IMR-90 (cell line): ENCODE data around the gene MTA1. TPM values are rescaled to one million over a fixed set of nuclear protein-coding genes. Genes with fewer than 3 reads are reported as not detected.

Experiments
- ATAC-seq: fragments of 200-7000 bp; cut with Tn5 transposase; 2 replicates; pipeline ENCODE4 v1.9.1; 2020; ENCODE audit warnings: low read depth, mild to moderate bottlenecking, moderate library complexity
- BruUV-seq: library from RNA; stranded (reverse); fragments of 400-500 nt; replicated peaks from 2 replicates; lab custom pipeline; 2021; lab: Mats Ljungman, UMichigan
- CTCF ChIA-PET: fragments of 300-600 bp; formaldehyde crosslinking; extraction: SDS; loops from one replicate; lab custom pipeline; 2021; ENCODE audit warnings: antibody characterized with exemption; lab: Yijun Ruan, JAX
- POLR2A ChIA-PET: fragments of 300-600 bp; sonication (Branson Sonifier 250); formaldehyde crosslinking; loops from one replicate; lab custom pipeline; 2022; ENCODE audit warnings: antibody characterized with exemption; ENCODE audit not compliant: unreplicated experiment; lab: Charles Lee
- DNase-seq: peaks from one replicate; pipeline ENCODE4 v3.0.0; 2013
- H2AFZ ChIP-seq: replicated peaks from 2 replicates; pipeline ENCODE3; 2013; ENCODE audit warnings: low read length, mild to moderate bottlenecking; ENCODE audit not compliant: poor library complexity
- H2AK5ac ChIP-seq: 2 replicates; pipeline ENCODE4 v1.6.1; 2013; ENCODE audit warnings: low read depth, low read length, inconsistent platforms
- H2AK9ac ChIP-seq: replicated peaks from 2 replicates; pipeline ENCODE3; 2013; ENCODE audit warnings: mild to moderate bottlenecking, low read depth, low read length, moderate library complexity; ENCODE audit not compliant: poor library complexity
- H2BK120ac ChIP-seq: 2 replicates; pipeline ENCODE4 v1.6.1; 2013; ENCODE audit warnings: low read depth, low read length, inconsistent platforms
- H2BK15ac ChIP-seq: 3 replicates; pipeline ENCODE4 v1.6.1; 2013; ENCODE audit warnings: low read depth, low read length, inconsistent platforms
- H2BK20ac ChIP-seq: 2 replicates; pipeline ENCODE4 v1.6.1; 2013; ENCODE audit warnings: low read depth, mild to moderate bottlenecking, inconsistent platforms, low read length, moderate library complexity
- H2BK5ac ChIP-seq: 2 replicates; pipeline ENCODE4 v1.6.1; 2013; ENCODE audit warnings: mild to moderate bottlenecking, low read depth, low read length, inconsistent platforms; ENCODE audit not compliant: poor library complexity, severe bottlenecking
- H3K14ac ChIP-seq: replicated peaks from 2 replicates; pipeline ENCODE4 v1.6.1; 2013; ENCODE audit warnings: low read depth, low read length, inconsistent platforms
- H3K18ac ChIP-seq: 2 replicates; pipeline ENCODE4 v1.6.1; 2013; ENCODE audit warnings: low read depth, low read length, control low read depth
- H3K23ac ChIP-seq: 2 replicates; pipeline ENCODE4 v1.6.1; 2013; ENCODE audit warnings: low read depth, low read length, inconsistent platforms
- H3K27ac ChIP-seq: 2 replicates; pipeline ENCODE4 v1.5.1; 2013; ENCODE audit warnings: mild to moderate bottlenecking, control low read depth, low read length; ENCODE audit not compliant: insufficient read depth
- H3K27me3 ChIP-seq: 2 replicates; pipeline ENCODE4 v1.6.1; 2013; ENCODE audit warnings: low read length; ENCODE audit not compliant: control insufficient read depth, insufficient read depth
- H3K36me3 ChIP-seq: 2 replicates; pipeline ENCODE4 v1.6.1; 2013; ENCODE audit warnings: low read length, mixed read lengths; ENCODE audit not compliant: control insufficient read depth, insufficient read depth
- H3K4ac ChIP-seq: 2 replicates; pipeline ENCODE4 v1.6.1; 2013; ENCODE audit warnings: low read depth, low read length, inconsistent platforms
- H3K4me1 ChIP-seq: 2 replicates; pipeline ENCODE4 v1.6.1; 2013; ENCODE audit warnings: low read length, mixed read lengths; ENCODE audit not compliant: control insufficient read depth, insufficient read depth
- H3K4me2 ChIP-seq: 2 replicates; pipeline ENCODE4 v1.6.1; 2013; ENCODE audit warnings: low read depth, mild to moderate bottlenecking, control low read depth, low read length, moderate library complexity
- H3K4me3 ChIP-seq: 2 replicates; pipeline ENCODE4 v1.5.1; 2013; ENCODE audit warnings: low read depth, mild to moderate bottlenecking, control low read depth, low read length, moderate library complexity; ENCODE audit not compliant: insufficient read depth
- H3K56ac ChIP-seq: 2 replicates; pipeline ENCODE4 v1.6.1; 2013; ENCODE audit warnings: low read length, inconsistent platforms; ENCODE audit not compliant: insufficient read depth; ENCODE audit errors: extremely low read depth
- H3K79me1 ChIP-seq, 2 experiments: 2 replicates each; pipeline ENCODE4 v1.6.1; 2013; ENCODE audit warnings: low read length in 2 of 2, inconsistent platforms in 1 of 2, low read depth in 1 of 2
- H3K9ac ChIP-seq: 2 replicates; pipeline ENCODE4 v1.6.1; 2013; ENCODE audit warnings: low read depth, low read length, control low read depth
- H3K9me1 ChIP-seq: 2 replicates; pipeline ENCODE4 v1.6.1; 2013; ENCODE audit warnings: low read length, inconsistent platforms; ENCODE audit not compliant: insufficient read depth
- H3K9me3 ChIP-seq: 2 replicates; pipeline ENCODE4 v1.6.1; 2013; ENCODE audit warnings: low read length; ENCODE audit not compliant: control insufficient read depth, insufficient read depth
- H4K20me1 ChIP-seq: 2 replicates; pipeline ENCODE4 v1.6.1; 2013; ENCODE audit warnings: low read length, inconsistent platforms; ENCODE audit not compliant: insufficient read depth
- H4K5ac ChIP-seq: 2 replicates; pipeline ENCODE4 v1.6.1; 2013; ENCODE audit warnings: mild to moderate bottlenecking, low read depth, low read length, control low read depth
- H4K8ac ChIP-seq, 2 experiments: 2 replicates each; pipeline ENCODE4 v1.6.1; 2013; ENCODE audit warnings: low read depth in 2 of 2, low read length in 2 of 2, control low read depth in 1 of 2, inconsistent platforms in 1 of 2
- H4K91ac ChIP-seq: 2 replicates; pipeline ENCODE4 v1.6.1; 2013; ENCODE audit warnings: low read depth, low read length, inconsistent platforms; ENCODE audit not compliant: insufficient read depth
- BHLHE40 ChIP-seq: fragments of 150-350 bp; IDR thresholded peaks from 2 replicates; pipeline ENCODE4 v1.6.1; 2016; ENCODE audit warnings: mild to moderate bottlenecking, low read depth, low read length
- FOS ChIP-seq: fragments of 150-350 bp; IDR thresholded peaks from 2 replicates; pipeline ENCODE4 v1.6.1; 2016; ENCODE audit warnings: low read depth, low read length
- MAFK ChIP-seq: IDR thresholded peaks from 2 replicates; pipeline ENCODE4 v1.6.1; 2012; ENCODE audit warnings: low read depth, low read length, improper control_type of control experiment
- MAZ ChIP-seq: IDR thresholded peaks from 2 replicates; pipeline ENCODE4 v1.6.1; 2012; ENCODE audit warnings: low read depth, mild to moderate bottlenecking, low read length, improper control_type of control experiment, moderate library complexity, borderline replicate concordance
- MXI1 ChIP-seq: IDR thresholded peaks from 2 replicates; pipeline ENCODE4 v1.6.1; 2012; ENCODE audit warnings: low read depth, mild to moderate bottlenecking, low read length, moderate library complexity, borderline replicate concordance
- RAD21 ChIP-seq: IDR thresholded peaks from 2 replicates; pipeline ENCODE4 v1.6.1; 2012; ENCODE audit warnings: low read length, improper control_type of control experiment
- RCOR1 ChIP-seq: IDR thresholded peaks from 2 replicates; pipeline ENCODE4 v1.6.1; 2012; ENCODE audit warnings: mild to moderate bottlenecking, low read length, improper control_type of control experiment; ENCODE audit not compliant: insufficient replicate concordance
- WGBS, 2 experiments: methylation state at CpG; one replicate each; pipeline versions ENCODE4 v1.1.5 to v1.1.7; 2013; ENCODE audit warnings: missing lambda C conversion rate in 2 of 2; ENCODE audit not compliant: insufficient read length in 1 of 2; ENCODE audit errors: extremely low coverage in 2 of 2; 5-methylcytosine and 5-hydroxymethylcytosine counted together
- dilution Hi-C: fragments of 300-500 bp; cut with HindIII; formaldehyde crosslinking; loops from one replicate; pipeline ENCODE4 v1.14.3; 2018; ENCODE audit warnings: low sequenced_read_pairs; ENCODE audit not compliant: unreplicated experiment
- in situ Hi-C: fragments of 300-500 bp; cut with MboI; formaldehyde crosslinking; loops from 3 replicates; pipeline ENCODE4 v1.14.3; 2019; ENCODE audit warnings: low sequenced_read_pairs, inconsistent platforms, mixed read lengths
- intact Hi-C: fragments of 100-400 bp; cut with micrococcal nuclease; formaldehyde crosslinking; loops from 2 replicates; pipeline ENCODE4 v1.10.0; 2022
- polyA plus RNA-seq, 3 experiments: library from polyadenylated mRNA; depleted of rRNA; stranded (reverse); fragments of >200 nt; gene quantifications; 2 replicates each; pipeline ENCODE4 v1.2.3, GENCODE V29; 2012; ENCODE audit warnings: low replicate concordance in 1 of 3
- total RNA-seq: library from RNA; depleted of rRNA; stranded (reverse); fragments of >200 nt; gene quantifications from 2 replicates; pipeline ENCODE4 v1.2.3, GENCODE V29; 2012
- TF ChIP-seq, protein P1 (sequence below): conservative IDR thresholded peaks from 2 replicates; pipeline ENCODE4 v1.5.1; 2012; ENCODE audit warnings: mild to moderate bottlenecking, low read depth, low read length, improper control_type of control experiment

Gene MTA1
- total and polyA plus RNA-seq, 2 of the 4 experiments (the other 2 are of a cell fraction) = 21.5 to 61.6 TPM

GRCh38 chr14:105481886-105482457, 62.3 kb downstream of the MTA1 start:
- Histone ChIP-seq H2AFZ (peak overlapping the region; percentile 96), H4K5ac (no peak overlapping the region), H2BK20ac (no peak overlapping the region), H3K18ac (no peak overlapping the region), H2BK15ac (no peak overlapping the region; the same call in 2 of the 3 replicates), H2AK9ac (peak overlapping the region; percentile 89), H3K4me3 (no peak overlapping the region), H3K79me1 (peaks cover 0 to 6% of the 10 kb centered on the region in 2 experiments; a peak in 1 of 4 replicates), H4K8ac (peak overlapping the region; percentile 53 to 80; a peak in 2 of 4 replicates), H3K9me1 (peaks cover 6% of the 10 kb centered on the region), H3K9ac (no peak overlapping the region), H2BK5ac (no peak overlapping the region), H3K9me3 (no peaks in the 10 kb centered on the region), H3K23ac (no peak overlapping the region), H2BK120ac (no peak overlapping the region), H3K27ac (0 out of 2 replicates have a peak overlapping the region, but pooled peaks have one; percentile 13), H4K91ac (0 out of 2 replicates have a peak overlapping the region, but pooled peaks have one; percentile 46), H4K20me1 (no peaks in the 10 kb centered on the region; the same call in 1 of the 2 replicates), H3K56ac (no peak overlapping the region), H3K27me3 (peaks cover 17% of the 10 kb centered on the region; the same call in 1 of the 2 replicates), H3K36me3 (no peaks in the 10 kb centered on the region), H3K4ac (peak overlapping the region; percentile 34; the same call in 1 of the 2 replicates), H3K14ac (no peak overlapping the region), H3K4me1 (peaks cover 15% of the 10 kb centered on the region), H3K4me2 (peak overlapping the region; percentile 68), H2AK5ac (peak overlapping the region; percentile 69; the same call in 1 of the 2 replicates)
- ATAC-seq (peak; percentile 67), DNase-seq (peak; percentile 95)
- dilution Hi-C loops = no loop called here
- WGBS, 2 experiments = 4% methylated on average over 8 of the region's 18 CpGs; no CpG with 5 or more reads in 1 of the 2 experiments
- BruUV-seq = no TSS peak
- ChIA-PET CTCF (interaction anchor here (0.9 to 2.2 kb wide), 3 partner anchors 8 to 103 kb away, joined by 3 to 32 read pairs (median 7); no protein-coding TSS in a partner anchor), POLR2A (interaction anchor here (0.7 kb wide), 1 partner anchor 70 kb away, joined by 4 read pairs; no protein-coding TSS in a partner anchor)
- TF ChIP-seq BHLHE40 (peak; percentile 6; the same call in 1 of the 2 replicates), FOS (0 out of 2 replicates have a peak, but pooled peaks have one; percentile 18), MXI1 (0 out of 2 replicates have a peak, but pooled peaks have one; percentile 33), MAZ (0 out of 2 replicates have a peak, but pooled peaks have one; percentile 37), RCOR1 (no peak), RAD21 (no peak), MAFK (no peak)
- TF ChIP-seq, protein P1, sequence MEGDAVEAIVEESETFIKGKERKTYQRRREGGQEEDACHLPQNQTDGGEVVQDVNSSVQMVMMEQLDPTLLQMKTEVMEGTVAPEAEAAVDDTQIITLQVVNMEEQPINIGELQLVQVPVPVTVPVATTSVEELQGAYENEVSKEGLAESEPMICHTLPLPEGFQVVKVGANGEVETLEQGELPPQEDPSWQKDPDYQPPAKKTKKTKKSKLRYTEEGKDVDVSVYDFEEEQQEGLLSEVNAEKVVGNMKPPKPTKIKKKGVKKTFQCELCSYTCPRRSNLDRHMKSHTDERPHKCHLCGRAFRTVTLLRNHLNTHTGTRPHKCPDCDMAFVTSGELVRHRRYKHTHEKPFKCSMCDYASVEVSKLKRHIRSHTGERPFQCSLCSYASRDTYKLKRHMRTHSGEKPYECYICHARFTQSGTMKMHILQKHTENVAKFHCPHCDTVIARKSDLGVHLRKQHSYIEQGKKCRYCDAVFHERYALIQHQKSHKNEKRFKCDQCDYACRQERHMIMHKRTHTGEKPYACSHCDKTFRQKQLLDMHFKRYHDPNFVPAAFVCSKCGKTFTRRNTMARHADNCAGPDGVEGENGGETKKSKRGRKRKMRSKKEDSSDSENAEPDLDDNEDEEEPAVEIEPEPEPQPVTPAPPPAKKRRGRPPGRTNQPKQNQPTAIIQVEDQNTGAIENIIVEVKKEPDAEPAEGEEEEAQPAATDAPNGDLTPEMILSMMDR = 0 out of 2 replicates have a peak, but pooled peaks have one; percentile 17
- intact Hi-C loops = loop anchor here (1.0 to 2.0 kb wide), 2 partner anchors 8 to 47 kb away; no protein-coding TSS in a partner anchor
- in situ Hi-C loops = no loop called here
